ENCODE measurements around the gene ATN1. TPM values are rescaled to one million over a fixed set of nuclear protein-coding genes. Genes with fewer than 3 reads are reported as not detected.

The ATN1 gene
- polyA plus RNA-seq, 12 donors: 54.6 to 137 (median 60.9) TPM; not detected in 1

DNA sequence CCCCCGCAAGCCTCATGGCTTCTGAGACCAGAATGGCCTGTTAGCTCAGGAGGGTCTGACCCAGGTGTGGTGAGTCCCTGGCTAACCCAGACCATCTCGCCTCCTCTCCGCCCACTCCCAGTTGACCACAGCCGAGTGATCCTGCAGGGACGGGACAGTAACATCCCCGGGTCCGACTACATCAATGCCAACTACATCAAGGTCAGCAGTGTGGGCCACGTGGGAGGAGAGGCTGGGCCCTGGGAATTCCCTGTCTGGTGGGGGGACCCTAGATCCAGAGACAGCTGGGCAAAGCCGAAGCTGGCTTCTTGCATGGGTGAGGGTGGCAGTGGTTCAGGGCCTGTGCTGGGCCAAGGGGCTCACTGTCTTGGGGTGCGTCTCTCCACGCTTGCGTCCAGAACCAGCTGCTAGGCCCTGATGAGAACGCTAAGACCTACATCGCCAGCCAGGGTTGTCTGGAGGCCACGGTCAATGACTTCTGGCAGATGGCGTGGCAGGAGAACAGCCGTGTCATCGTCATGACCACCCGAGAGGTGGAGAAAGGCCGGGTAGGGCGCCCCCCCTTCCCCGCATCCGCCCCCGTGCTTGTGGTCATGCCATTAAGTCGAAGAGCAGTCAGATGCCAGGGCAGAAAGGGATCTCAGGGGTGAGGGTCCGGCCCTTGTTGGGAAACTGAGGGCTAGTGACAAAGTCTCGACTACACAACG is 28.4 kb downstream of the ATN1 start:
- no peak for DNase-seq

GRCh38 chr12:6957151-6957701 is 29.5 kb downstream of the ATN1 start:
- no peak for DNase-seq

DNA sequence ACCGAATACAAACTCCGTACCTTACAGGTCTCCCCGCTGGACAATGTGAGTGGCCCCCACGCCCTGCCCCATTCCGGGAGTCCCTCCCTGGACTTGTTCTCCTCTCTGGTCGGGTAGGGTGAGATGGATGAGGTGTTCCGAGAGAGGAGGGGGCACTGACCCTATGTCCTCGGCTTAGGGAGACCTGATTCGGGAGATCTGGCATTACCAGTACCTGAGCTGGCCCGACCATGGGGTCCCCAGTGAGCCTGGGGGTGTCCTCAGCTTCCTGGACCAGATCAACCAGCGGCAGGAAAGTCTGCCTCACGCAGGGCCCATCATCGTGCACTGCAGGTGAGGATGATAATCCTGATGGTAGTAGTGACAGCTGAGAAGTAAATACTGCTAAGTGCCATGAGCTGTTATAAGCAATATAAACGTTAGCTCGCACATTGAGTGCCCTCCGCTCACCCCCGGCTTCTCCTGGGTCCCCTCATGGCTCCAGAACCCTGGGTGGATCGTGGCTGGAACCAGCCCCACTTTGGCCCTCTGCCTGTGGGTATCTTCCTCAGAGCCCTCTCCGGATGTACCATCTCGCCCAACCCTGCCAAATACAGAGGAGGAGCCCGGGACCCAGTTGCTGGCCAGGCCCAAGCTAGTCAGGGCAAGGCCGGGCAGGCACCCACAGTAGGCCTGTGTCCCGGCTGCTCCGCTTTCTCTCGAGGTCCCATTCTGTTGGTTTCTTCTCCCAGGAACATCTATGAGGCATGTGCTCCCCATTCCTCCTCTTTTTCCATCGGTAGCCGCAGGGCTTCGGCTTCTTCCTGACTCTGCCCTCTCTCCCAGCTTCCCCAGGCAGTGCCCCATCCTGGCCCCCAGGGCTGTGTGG is 30.2 kb downstream of the ATN1 start:
- DNase-seq: no peak

GRCh38 chr12:6958609-6959057 is 30.9 kb downstream of the ATN1 start:
- no peak for DNase-seq

GRCh38 chr12:6959058-6959804 is 31.5 kb downstream of the ATN1 start:
- no peak for DNase-seq

DNA sequence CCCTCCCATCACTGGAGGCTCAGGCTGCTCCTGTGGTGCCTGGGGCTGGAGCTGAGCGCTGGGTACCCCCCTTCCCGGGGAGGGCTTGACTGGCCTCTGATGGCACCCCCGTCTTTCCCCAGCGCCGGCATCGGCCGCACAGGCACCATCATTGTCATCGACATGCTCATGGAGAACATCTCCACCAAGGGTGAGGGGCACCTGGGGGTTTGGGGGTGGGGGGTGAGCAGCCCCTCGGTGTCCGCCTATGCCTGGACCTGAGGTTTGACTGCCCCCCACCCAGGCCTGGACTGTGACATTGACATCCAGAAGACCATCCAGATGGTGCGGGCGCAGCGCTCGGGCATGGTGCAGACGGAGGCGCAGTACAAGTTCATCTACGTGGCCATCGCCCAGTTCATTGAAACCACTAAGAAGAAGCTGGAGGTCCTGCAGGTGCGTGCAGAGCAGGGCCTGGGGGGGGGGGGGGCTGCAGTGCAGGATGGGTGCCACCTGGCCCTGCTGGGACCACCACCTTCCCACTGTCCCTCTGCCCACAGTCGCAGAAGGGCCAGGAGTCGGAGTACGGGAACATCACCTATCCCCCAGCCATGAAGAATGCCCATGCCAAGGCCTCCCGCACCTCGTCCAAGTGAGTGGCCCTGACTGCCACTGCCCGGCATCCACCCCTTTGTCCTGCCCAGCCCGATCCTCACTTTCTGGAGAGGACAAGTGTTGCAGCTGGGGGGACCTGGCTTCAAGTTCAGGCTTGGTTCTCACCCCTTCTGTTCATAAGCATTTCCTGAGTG is 32.2 kb downstream of the ATN1 start:
- no peak for DNase-seq

DNA sequence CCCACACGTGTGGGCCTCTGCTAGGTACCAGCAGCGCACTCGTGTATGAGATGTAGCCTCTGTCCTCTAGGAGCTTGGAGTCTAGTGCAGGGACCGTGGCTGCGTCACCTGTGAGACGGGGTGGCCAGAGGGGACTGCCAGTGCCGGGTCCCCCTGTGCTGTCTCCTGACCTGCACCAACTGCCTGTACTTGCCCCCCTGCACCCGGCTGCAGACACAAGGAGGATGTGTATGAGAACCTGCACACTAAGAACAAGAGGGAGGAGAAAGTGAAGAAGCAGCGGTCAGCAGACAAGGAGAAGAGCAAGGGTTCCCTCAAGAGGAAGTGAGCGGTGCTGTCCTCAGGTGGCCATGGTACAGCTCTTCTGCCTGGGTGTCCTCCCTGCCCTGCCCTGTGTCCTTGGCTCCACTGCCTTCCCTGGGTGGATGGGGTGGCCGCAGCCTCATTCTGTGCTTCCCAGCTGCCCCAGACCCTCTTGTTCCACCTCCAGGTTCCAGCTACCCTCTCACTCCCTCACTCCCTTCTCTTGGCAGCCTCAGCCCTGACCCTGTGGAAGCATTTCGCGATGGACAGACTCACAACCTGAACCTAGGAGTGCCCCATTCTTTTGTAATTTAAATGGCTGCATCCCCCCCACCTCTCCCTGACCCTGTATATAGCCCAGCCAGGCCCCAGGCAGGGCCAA is 33.0 kb downstream of the ATN1 start:
- DNase-seq: no peak

DNA sequence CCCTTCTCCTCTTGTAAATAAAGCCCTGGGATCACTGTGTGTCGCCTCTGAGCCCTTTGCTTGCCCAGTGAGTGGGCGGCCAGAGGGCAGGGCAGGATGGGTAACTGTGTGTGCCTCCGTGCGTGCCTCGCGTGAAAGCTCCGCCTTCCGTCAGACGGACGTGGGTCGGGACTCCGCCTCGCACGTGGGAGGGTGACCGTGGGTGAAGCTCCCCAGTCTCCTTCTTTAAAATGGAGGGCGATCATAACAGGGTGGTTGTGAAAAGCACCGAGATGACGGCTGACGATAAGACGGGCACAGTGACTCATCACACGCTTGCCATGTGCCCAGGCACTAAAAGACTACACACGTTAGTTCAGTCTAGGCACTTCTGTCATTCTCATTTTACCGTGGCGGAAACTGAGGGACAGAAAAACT is 33.5 kb downstream of the ATN1 start:
- DNase-seq: no peak

DNA sequence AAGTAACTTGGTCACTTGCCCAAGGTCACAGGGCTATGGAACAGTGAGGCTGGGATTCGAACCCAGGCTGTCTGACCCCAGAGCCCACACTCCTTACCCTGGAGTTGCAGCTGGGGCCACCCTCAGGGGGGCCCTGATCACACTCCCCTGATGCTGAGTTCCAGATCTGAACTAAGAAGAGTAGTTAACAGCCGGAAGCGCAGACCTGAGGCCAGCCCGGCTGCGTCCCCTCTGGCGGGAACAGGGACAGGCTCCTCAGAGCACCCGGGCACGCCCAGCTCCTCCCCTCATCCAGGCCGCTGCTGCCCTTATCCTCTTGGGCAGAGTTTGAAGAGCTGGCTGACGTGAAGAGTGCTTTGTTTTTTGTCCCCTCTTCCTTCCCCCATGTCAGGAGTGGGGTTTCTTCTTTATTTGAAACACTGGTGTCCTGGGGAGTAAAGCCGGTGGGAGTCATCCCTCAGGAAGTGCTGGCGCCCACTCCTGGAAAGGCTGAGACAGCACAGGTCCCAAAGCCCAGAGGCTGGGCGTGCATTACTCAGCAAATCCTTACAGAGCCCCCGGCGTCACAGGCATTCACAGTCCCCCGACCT is 34.0 kb downstream of the ATN1 start:
- DNase-seq: no peak

DNA sequence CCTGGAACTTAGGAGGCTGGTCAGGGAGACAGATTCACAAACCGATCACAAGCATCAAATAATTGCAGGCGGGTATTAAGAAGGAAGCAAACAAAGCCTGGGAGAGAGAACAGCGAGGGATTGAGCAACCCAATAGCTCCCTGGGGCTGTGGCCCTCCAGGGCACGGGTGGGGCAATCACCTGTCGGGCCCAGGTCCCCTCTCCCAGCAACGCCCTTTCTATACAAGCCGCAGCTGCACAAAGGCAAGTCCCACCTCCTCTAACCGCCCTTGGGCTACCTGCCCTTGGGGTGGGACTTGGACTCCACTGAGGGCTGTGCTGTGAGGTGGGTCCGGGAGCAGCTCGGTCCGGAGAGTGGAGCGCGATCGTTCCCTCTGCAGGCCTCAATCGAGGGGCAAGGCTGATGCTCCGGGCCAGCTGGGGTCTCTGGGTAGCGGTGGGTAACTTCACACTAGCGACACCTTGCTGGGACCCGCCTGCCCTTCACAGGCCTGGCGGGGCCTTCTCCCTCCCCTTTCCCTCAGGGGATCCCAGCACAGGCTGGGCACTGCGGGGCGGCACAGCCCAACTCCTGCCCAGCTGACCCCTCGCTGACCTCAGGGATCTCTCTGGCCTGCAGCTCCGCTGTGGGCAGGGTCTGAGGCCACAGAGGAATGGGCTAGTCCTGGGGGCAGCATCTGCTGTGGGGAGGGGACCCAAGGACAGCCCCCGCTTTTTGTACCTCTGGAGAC is 34.7 kb downstream of the ATN1 start:
- no peak for DNase-seq

GRCh38 chr12:6963016-6963731 is 35.4 kb downstream of the ATN1 start:
- no peak for DNase-seq

GRCh38 chr12:6963791-6964413 is 36.1 kb downstream of the ATN1 start:
- DNase-seq: no peak

- no peak for DNase-seq
These were observed 36.9 kb downstream of the ATN1 start for GRCh38 chr12:6964605-6965025.

GRCh38 chr12:6965026-6965661 is 37.4 kb downstream of the ATN1 start:
- DNase-seq: peak; percentile 89

DNA sequence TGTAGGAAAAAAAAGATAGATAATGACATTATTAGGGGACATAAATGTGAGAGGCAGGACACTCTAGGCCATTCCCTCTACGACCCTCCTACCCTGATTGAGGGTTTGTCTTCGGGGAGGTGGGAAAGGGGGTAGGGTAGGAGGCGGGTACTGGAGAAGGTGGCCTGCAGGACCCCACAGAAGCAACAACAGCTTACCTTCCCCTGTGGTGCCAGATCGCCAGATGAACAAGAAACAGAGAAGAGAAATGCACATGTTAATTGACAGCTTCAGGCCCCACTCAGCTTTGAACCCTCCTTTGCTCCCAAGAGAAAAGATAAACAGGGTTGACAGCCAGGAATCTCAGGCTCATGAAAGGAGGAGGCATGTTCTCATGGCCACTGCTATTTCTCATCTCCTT is 38.0 kb downstream of the ATN1 start:
- no peak for DNase-seq

DNA sequence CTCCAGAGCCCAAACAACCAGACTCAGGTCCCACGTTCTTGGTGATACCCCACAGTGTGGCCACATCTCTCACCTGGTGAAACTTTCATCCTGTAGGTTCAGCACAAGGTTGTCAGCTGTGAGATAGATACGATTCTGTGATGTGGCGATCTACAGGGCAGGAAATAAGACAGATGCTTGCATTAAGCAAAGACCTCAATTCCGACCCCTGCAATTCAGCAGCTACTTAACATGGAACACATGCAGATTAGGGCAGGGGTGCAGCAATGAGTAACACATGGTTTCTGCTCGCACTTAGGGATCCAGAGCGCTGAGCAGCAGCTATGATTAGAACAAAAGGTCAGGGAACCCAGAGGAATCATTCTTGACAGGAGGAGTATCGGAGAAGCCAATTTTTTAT is 38.6 kb downstream of the ATN1 start:
- DNase-seq: no peak

- no peak for DNase-seq
These were observed 39.9 kb downstream of the ATN1 start for GRCh38 chr12:6967651-6968100.

DNA sequence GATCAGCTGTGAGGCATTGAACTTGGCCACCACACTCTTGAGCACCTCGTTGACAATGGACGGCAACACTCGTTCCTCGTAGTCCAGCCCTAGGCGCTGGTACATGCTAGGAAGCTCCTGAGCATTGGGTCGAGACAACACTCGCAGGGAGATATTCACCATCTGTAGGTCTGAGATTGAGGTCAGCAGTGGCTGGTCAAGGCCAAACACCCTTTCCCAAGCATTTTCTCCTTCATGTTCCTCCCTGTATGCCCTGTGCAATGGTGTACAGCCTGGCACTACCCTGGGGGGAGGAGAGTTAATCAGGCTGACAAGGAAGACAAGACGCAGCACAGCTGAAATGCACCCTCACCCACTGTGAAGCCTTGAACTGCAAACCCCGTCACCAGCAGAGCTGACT is 40.7 kb downstream of the ATN1 start:
- DNase-seq: no peak

All from muscle of arm (tissue), 12 donors.